Subcutaneous adipose tissue (tissue), 4 donors: ENCODE data around the gene KAZN. TPM values are rescaled to one million over a fixed set of nuclear protein-coding genes. Genes with fewer than 3 reads are reported as not detected.

Experiments
- CTCF ChIP-seq: fragments of 450-650 bp; IDR thresholded peaks from one replicate; pipeline ENCODE4 v1.5.1; 2016; ENCODE audit warnings: low read depth, mild to moderate bottlenecking, control low read depth, antibody characterized with exemption, moderate library complexity
- total RNA-seq, 4 donors: library from RNA; depleted of rRNA; stranded (reverse); fragments of >200 nt; gene quantifications; one replicate each; pipeline ENCODE4 v1.1.0, GENCODE V29; 2016

KAZN gene
- total RNA-seq, 4 donors from 2014 or later, result 7.5 to 22.2 (median 10.4) TPM

- TF ChIP-seq CTCF, result no peak
Measured at GRCh38 chr1:14840374-14840773, 241.9 kb downstream of the KAZN start.

GRCh38 chr1:14841456-14841855 lies 243.0 kb downstream of the KAZN start:
- no peak for TF ChIP-seq CTCF

- TF ChIP-seq CTCF, result no peak
Measured at GRCh38 chr1:14841951-14842350, 243.5 kb downstream of the KAZN start.

GRCh38 chr1:14842361-14842760 lies 243.9 kb downstream of the KAZN start:
- no peak for TF ChIP-seq CTCF

GRCh38 chr1:14842891-14843290 lies 244.4 kb downstream of the KAZN start:
- TF ChIP-seq CTCF, result no peak

GRCh38 chr1:14843525-14843924 lies 245.0 kb downstream of the KAZN start:
- no peak for TF ChIP-seq CTCF

- TF ChIP-seq CTCF, result no peak
Measured at GRCh38 chr1:14844356-14844755, 245.9 kb downstream of the KAZN start.
